Ovary (tissue), 3 donors: ENCODE results near the gene PGPEP1.

Experiments used
- CTCF ChIP-seq, 3 donors: fragments of 450-650 bp in 2 of 3; fragments of 200-600 bp in 1 of 3; IDR thresholded peaks; one replicate each; pipeline versions ENCODE4 v1.5.1 to v1.8.0; 2016 to 2022; ENCODE audit warnings: antibody characterized with exemption in 3 of 3, mild to moderate bottlenecking in 1 of 3
- EP300 ChIP-seq: sonication (generic); formaldehyde crosslinking; IDR thresholded peaks from one replicate; pipeline ENCODE4 v1.6.1; 2017; ENCODE audit warnings: antibody characterized with exemption
- POLR2A ChIP-seq: fragments of 450-650 bp; IDR thresholded peaks from one replicate; pipeline ENCODE4 v1.6.1; 2017; ENCODE audit warnings: antibody characterized with exemption, mild to moderate bottlenecking, moderate library complexity
- donor health status: DM: no; HTN: no; CAD: no.

GRCh38 chr19:18306888-18307260 lies 33.5 kb upstream of the PGPEP1 start:
- no peak for TF ChIP-seq POLR2A
- TF ChIP-seq CTCF (IDR thresholded peaks at IDR 0.05) = no peak
- TF ChIP-seq EP300 = no peak
